Ovary (tissue), 3 donors: ENCODE results near the gene ATAD2B.

Experiments used
- POLR2A ChIP-seq: fragments of 450-650 bp; IDR thresholded peaks from one replicate; pipeline ENCODE4 v1.6.1; 2017; ENCODE audit warnings: antibody characterized with exemption, mild to moderate bottlenecking, moderate library complexity
- TF ChIP-seq, protein P1 (sequence below), 3 donors: fragments of 450-650 bp in 2 of 3; fragments of 200-600 bp in 1 of 3; IDR thresholded peaks; one replicate each; pipeline versions ENCODE4 v1.5.1 to v1.8.0; 2016 to 2022; ENCODE audit warnings: antibody characterized with exemption in 3 of 3, mild to moderate bottlenecking in 1 of 3
- donor health status: DM: no; HTN: no; CAD: no.

DNA sequence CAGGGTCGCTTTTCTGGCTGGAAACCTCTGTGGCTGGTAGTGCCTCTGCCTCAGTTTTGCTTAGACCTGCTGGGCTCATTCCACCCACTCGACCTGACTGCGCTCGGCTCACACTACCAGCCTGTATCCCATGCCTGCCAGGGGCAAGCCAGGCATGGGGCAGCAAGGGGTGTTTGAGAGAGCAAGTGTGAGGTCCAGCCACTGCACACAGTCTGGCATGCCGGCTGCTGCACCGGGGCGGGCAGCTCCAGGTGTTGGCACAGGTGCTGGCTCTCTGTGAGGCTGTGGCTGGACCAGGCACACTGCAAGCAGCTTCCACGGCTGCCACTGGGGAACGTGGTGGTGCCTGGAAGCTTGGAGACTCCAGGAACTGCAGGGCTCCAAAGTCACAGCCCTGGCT, 90.9 kb downstream of the ATAD2B start:
- TF ChIP-seq, protein P1, sequence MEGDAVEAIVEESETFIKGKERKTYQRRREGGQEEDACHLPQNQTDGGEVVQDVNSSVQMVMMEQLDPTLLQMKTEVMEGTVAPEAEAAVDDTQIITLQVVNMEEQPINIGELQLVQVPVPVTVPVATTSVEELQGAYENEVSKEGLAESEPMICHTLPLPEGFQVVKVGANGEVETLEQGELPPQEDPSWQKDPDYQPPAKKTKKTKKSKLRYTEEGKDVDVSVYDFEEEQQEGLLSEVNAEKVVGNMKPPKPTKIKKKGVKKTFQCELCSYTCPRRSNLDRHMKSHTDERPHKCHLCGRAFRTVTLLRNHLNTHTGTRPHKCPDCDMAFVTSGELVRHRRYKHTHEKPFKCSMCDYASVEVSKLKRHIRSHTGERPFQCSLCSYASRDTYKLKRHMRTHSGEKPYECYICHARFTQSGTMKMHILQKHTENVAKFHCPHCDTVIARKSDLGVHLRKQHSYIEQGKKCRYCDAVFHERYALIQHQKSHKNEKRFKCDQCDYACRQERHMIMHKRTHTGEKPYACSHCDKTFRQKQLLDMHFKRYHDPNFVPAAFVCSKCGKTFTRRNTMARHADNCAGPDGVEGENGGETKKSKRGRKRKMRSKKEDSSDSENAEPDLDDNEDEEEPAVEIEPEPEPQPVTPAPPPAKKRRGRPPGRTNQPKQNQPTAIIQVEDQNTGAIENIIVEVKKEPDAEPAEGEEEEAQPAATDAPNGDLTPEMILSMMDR (IDR thresholded peaks at IDR 0.05) = no peak
- TF ChIP-seq POLR2A = no peak
